Psoas muscle (tissue), 8 donors: ENCODE results near the gene PRSS12. TPM values are rescaled to one million over a fixed set of nuclear protein-coding genes. Genes with fewer than 3 reads are reported as not detected.

Experiments used
- ATAC-seq, 4 donors: fragments of 200-7000 bp; cut with Tn5 transposase; one replicate each; pipeline ENCODE4 v1.9.1; 2020; ENCODE audit warnings: moderate library complexity in 3 of 4, mild to moderate bottlenecking in 2 of 4
- DNase-seq, 2 donors: peaks; one replicate each; pipeline ENCODE4 v3.0.0-alpha.2; 2020
- H3K27ac ChIP-seq: fragments of 200-600 bp; one replicate; pipeline ENCODE4 v1.8.0; 2022
- H3K27me3 ChIP-seq, 3 donors: fragments of 200-600 bp in 1 of 3; one replicate each; pipeline versions ENCODE4 v1.6.1 to v1.8.0; 2013 to 2022; ENCODE audit warnings: low read length in 2 of 3, mild to moderate bottlenecking in 2 of 3, moderate library complexity in 1 of 3; ENCODE audit not compliant: insufficient read depth in 3 of 3
- H3K36me3 ChIP-seq, 2 donors: fragments of 200-600 bp in 1 of 2; one replicate each; pipeline versions ENCODE4 v1.6.1 to v1.8.0; 2013 to 2022; ENCODE audit warnings: low read depth in 1 of 2, mild to moderate bottlenecking in 1 of 2, moderate library complexity in 1 of 2; ENCODE audit not compliant: insufficient read depth in 1 of 2
- H3K4me1 ChIP-seq: fragments of 200-600 bp; one replicate; pipeline ENCODE4 v1.8.0; 2022
- H3K4me3 ChIP-seq: fragments of 200-600 bp; one replicate; pipeline ENCODE4 v1.8.0; 2022; ENCODE audit warnings: mild to moderate bottlenecking
- H3K9me3 ChIP-seq: fragments of 200-600 bp; one replicate; pipeline ENCODE4 v1.8.0; 2022
- CTCF ChIP-seq: fragments of 200-600 bp; IDR thresholded peaks from one replicate; pipeline ENCODE4 v1.8.0; 2022; ENCODE audit warnings: antibody characterized with exemption
- WGBS, 3 donors: extraction: QIAGEN DNeasy Blood & Tissue Kit; methylation state at CpG; one replicate each; pipeline versions ENCODE4 v1.1.6 to v1.1.7; 2013; 5-methylcytosine and 5-hydroxymethylcytosine counted together
- intact Hi-C, 2 donors: fragments of 100-400 bp; cut with DNase I; formaldehyde crosslinking; loops; one replicate each; pipeline versions ENCODE4 v1.11.0 to v1.14.2; 2022
- polyA plus RNA-seq, 3 donors: library from polyadenylated mRNA; stranded (reverse); fragments of 200-250 nt; gene quantifications; one replicate each; pipeline ENCODE4 v1.2.3, GENCODE V29; 2013
- total RNA-seq, 4 donors: library from RNA; stranded (reverse); fragmentation: NEBNext Ultra II Directional in 2 of 4; extraction: Animal tissue kit (Norgen Biotek cat#: 25700) in 2 of 4; gene quantifications; one replicate each; pipeline versions ENCODE4 v1.2.1 to v1.2.4, GENCODE V29; 2021 to 2023
- donor health status: healthy with polysubstance abuse.
- donor health status: DM: no; HTN: no; CAD: no; lungs with moderate emphysema.
- donor health status: Bipolar disorder and iron deficiency.
- donor health status: healthy.
- donor health status: DM: yes; HTN: yes; CAD: no.
- donor health status: DM: no; HTN: no; CAD: no.
- donor health status: DM: no; HTN: no; CAD: no.
- donor health status: DM: yes; HTN: yes; CAD: no.

PRSS12 gene
- total and polyA plus RNA-seq, 7 donors = 0.01 to 0.49 (median 0.10) TPM; not detected in 1

- intact Hi-C loops = no loop called here
- Histone ChIP-seq H3K27ac (no peak overlapping the region), H3K36me3 (no peaks in the 10 kb centered on the region), H3K4me3 (no peak overlapping the region), H3K27me3 (no peaks in the 10 kb centered on the region), H3K4me1 (no peaks in the 10 kb centered on the region), H3K9me3 (no peaks in the 10 kb centered on the region)
- no peak for TF ChIP-seq CTCF
- WGBS, 3 donors = 30 to 43% (median 32%) methylated on average over 1 of the region's 1 CpG
- ATAC-seq (no peak), DNase-seq (no peak)
These were observed 27.4 kb downstream of the PRSS12 start for GRCh38 chr4:118325431-118325830.

- ATAC-seq = no peak
- TF ChIP-seq CTCF = no peak
These were observed 29.8 kb downstream of the PRSS12 start for GRCh38 chr4:118322831-118323502.

GRCh38 chr4:118318931-118319330, 33.9 kb downstream of the PRSS12 start:
- Histone ChIP-seq H3K4me1 (no peaks in the 10 kb centered on the region), H3K36me3 (no peaks in the 10 kb centered on the region), H3K9me3 (no peaks in the 10 kb centered on the region), H3K27me3 (peaks cover 0 to 3% (median 0%) of the 10 kb centered on the region in 3 donors), H3K4me3 (no peak overlapping the region), H3K27ac (no peak overlapping the region)
- WGBS, 3 donors = 90 to 96% (median 94%) methylated on average over 1 of the region's 1 CpG
- no peak for TF ChIP-seq CTCF
- DNase-seq (no peak), ATAC-seq (no peak)
- intact Hi-C loops = no loop called here

More at GRCh38 chr4:118322831-118323502, 29.8 kb downstream of the PRSS12 start:
- H3K4me3 ChIP-seq = no peak overlapping the region
- no peak overlapping the region for H3K27ac ChIP-seq
- intact Hi-C loops = no loop called here
- no peaks in the 10 kb centered on the region for H3K9me3 ChIP-seq
- no peak for DNase-seq
- no peaks in the 10 kb centered on the region for H3K36me3 ChIP-seq
- WGBS, 3 donors = 43 to 50% (median 47%) methylated on average over 5 of the region's 5 CpGs
- no peaks in the 10 kb centered on the region for H3K4me1 ChIP-seq
- peaks cover 0 to 2% (median 0%) of the 10 kb centered on the region in 3 donors for H3K27me3 ChIP-seq

GRCh38 chr4:118317691-118318090, 35.1 kb downstream of the PRSS12 start:
- no peak for DNase-seq
- H3K27me3 ChIP-seq = peaks cover 0 to 3% (median 0%) of the 10 kb centered on the region in 3 donors
- no peak overlapping the region for H3K27ac ChIP-seq
- WGBS, 3 donors = 81 to 88% (median 86%) methylated on average over 2 of the region's 2 CpGs
- H3K4me3 ChIP-seq = no peak overlapping the region
- no peaks in the 10 kb centered on the region for H3K4me1 ChIP-seq
- H3K36me3 ChIP-seq = no peaks in the 10 kb centered on the region
- no peak for TF ChIP-seq CTCF
- ATAC-seq = no peak
- intact Hi-C loops = no loop called here
- H3K9me3 ChIP-seq = no peaks in the 10 kb centered on the region

GRCh38 chr4:118314221-118314620, 38.6 kb downstream of the PRSS12 start:
- no peak overlapping the region for H3K27ac ChIP-seq
- intact Hi-C loops = no loop called here
- peaks cover 0 to 3% (median 0%) of the 10 kb centered on the region in 3 donors for H3K27me3 ChIP-seq
- no peaks in the 10 kb centered on the region for H3K4me1 ChIP-seq
- no peaks in the 10 kb centered on the region for H3K9me3 ChIP-seq
- ATAC-seq = no peak
- no peak for DNase-seq
- no peak overlapping the region for H3K4me3 ChIP-seq
- no peak for TF ChIP-seq CTCF
- H3K36me3 ChIP-seq = no peaks in the 10 kb centered on the region
- 82 to 89% (median 83%) methylated on average over 2 of the region's 2 CpGs for WGBS, 3 donors
